H1 (cell line): ENCODE measurements around the gene ZNF511. TPM values are rescaled to one million over a fixed set of nuclear protein-coding genes. Genes with fewer than 3 reads are reported as not detected.

Source experiments
- CTCF ChIA-PET: fragments of 300-600 bp; sonication (Branson Sonifier 250); formaldehyde crosslinking; loops from one replicate; lab custom pipeline; 2021; ENCODE audit not compliant: partially characterized antibody; lab: Charles Lee
- POLR2A ChIA-PET: fragments of 300-600 bp; sonication (Branson Sonifier 250); formaldehyde crosslinking; loops from one replicate; lab custom pipeline; 2021; ENCODE audit warnings: inconsistent platforms; ENCODE audit not compliant: partially characterized antibody; lab: Charles Lee
- DNase-seq, 2 experiments: peaks; one replicate each; pipeline versions ENCODE4 v3.0.0 to v3.0.0-alpha.2; 2010 to 2022; ENCODE audit warnings: low spot score in 2 of 2, low read depth in 1 of 2, mixed read lengths in 1 of 2
- FAIRE-seq: peaks from 2 replicates; lab custom pipeline; 2011; peaks lifted over from hg19 to GRCh38; lab: Jason Lieb, UNC
- H2AFZ ChIP-seq: 2 replicates; pipeline ENCODE4 v1.8.1; 2012; ENCODE audit warnings: low read length, inconsistent platforms
- H2AK5ac ChIP-seq: 2 replicates; pipeline ENCODE4 v1.6.1; 2013; ENCODE audit warnings: low read depth, low read length
- H2BK120ac ChIP-seq: replicated peaks from 2 replicates; pipeline ENCODE3; 2013; ENCODE audit warnings: low read depth, low read length, inconsistent platforms
- H2BK12ac ChIP-seq: 2 replicates; pipeline ENCODE4 v1.6.1; 2013; ENCODE audit warnings: low read depth, low read length
- H2BK15ac ChIP-seq: 2 replicates; pipeline ENCODE4 v1.6.1; 2013; ENCODE audit warnings: low read length
- H2BK20ac ChIP-seq: 2 replicates; pipeline ENCODE4 v1.6.1; 2013; ENCODE audit warnings: low read length
- H2BK5ac ChIP-seq: 2 replicates; pipeline ENCODE4 v1.6.1; 2013; ENCODE audit warnings: low read depth, low read length
- H3K14ac ChIP-seq: 2 replicates; pipeline ENCODE4 v1.6.1; 2013; ENCODE audit warnings: inconsistent platforms; ENCODE audit not compliant: insufficient read length
- H3K18ac ChIP-seq: 2 replicates; pipeline ENCODE4 v1.6.1; 2013; ENCODE audit warnings: low read length; ENCODE audit errors: extremely low read depth
- H3K23ac ChIP-seq: 2 replicates; pipeline ENCODE4 v1.6.1; 2013; ENCODE audit warnings: inconsistent platforms; ENCODE audit not compliant: insufficient read length
- H3K23me2 ChIP-seq: 2 replicates; pipeline ENCODE4 v1.6.1; 2013; ENCODE audit warnings: low read depth, low read length
- H3K27ac ChIP-seq: 2 replicates; pipeline ENCODE4 v1.6.1; 2011; ENCODE audit warnings: low read depth, low read length, inconsistent platforms
- H3K27me3 ChIP-seq, 4 experiments: replicated peaks in 1 of 4; 1 replicate in 1 of 4; 2 replicates in 3 of 4; pipeline versions ENCODE4 v1.6.1 to v1.8.1; 2011 to 2013; ENCODE audit warnings: low read length in 3 of 4, mild to moderate bottlenecking in 3 of 4, inconsistent platforms in 2 of 4, mixed read lengths in 2 of 4, moderate library complexity in 1 of 4; ENCODE audit not compliant: control insufficient read depth in 3 of 4, insufficient read depth in 3 of 4; ENCODE audit errors: extremely low read depth in 1 of 4
- H3K36me3 ChIP-seq, 4 experiments: 2 replicates each; pipeline versions ENCODE4 v1.6.1 to v1.8.1; 2011 to 2013; ENCODE audit warnings: mild to moderate bottlenecking in 4 of 4, low read length in 3 of 4, moderate library complexity in 2 of 4, control low read depth in 1 of 4, inconsistent platforms in 1 of 4; ENCODE audit not compliant: insufficient read depth in 4 of 4, control insufficient read depth in 2 of 4
- H3K4ac ChIP-seq: replicated peaks from 2 replicates; pipeline ENCODE3; 2013; ENCODE audit warnings: low read length, low read depth, mixed read lengths, inconsistent platforms; ENCODE audit not compliant: insufficient read length
- H3K4me1 ChIP-seq, 4 experiments: replicated peaks in 1 of 4; 1 replicate in 1 of 4; 2 replicates in 3 of 4; pipeline versions ENCODE4 v1.6.1 to v1.8.1; 2011 to 2013; ENCODE audit warnings: low read length in 3 of 4, inconsistent platforms in 2 of 4, mixed read lengths in 1 of 4; ENCODE audit not compliant: insufficient read depth in 4 of 4, control insufficient read depth in 3 of 4
- H3K4me2 ChIP-seq, 2 experiments: 2 replicates each; pipeline versions ENCODE4 v1.6.1 to v1.8.1; 2011 to 2013; ENCODE audit warnings: low read depth in 2 of 2, low read length in 2 of 2, control low read depth in 1 of 2, inconsistent platforms in 1 of 2, mild to moderate bottlenecking in 1 of 2; ENCODE audit not compliant: insufficient read depth in 1 of 2
- H3K4me3 ChIP-seq, 4 experiments: fragments of 200-600, 300-600 bp in 1 of 4; sonication (generic), shearing (Covaris generic), sonication (Bioruptor Twin) in 1 of 4; 2 replicates each; pipeline versions ENCODE4 v1.5.1 to v1.8.1; 2011 to 2016; ENCODE audit warnings: low read length in 4 of 4, low read depth in 3 of 4, control low read depth in 2 of 4, inconsistent platforms in 2 of 4, mild to moderate bottlenecking in 2 of 4, mixed read lengths in 1 of 4, moderate library complexity in 1 of 4; ENCODE audit not compliant: insufficient read depth in 2 of 4; ENCODE audit errors: extremely low read depth in 1 of 4
- H3K56ac ChIP-seq: replicated peaks from 2 replicates; pipeline ENCODE3; 2013; ENCODE audit warnings: low read depth, mild to moderate bottlenecking, mixed read lengths, low read length, inconsistent platforms; ENCODE audit not compliant: insufficient read length
- H3K79me1 ChIP-seq: 2 replicates; pipeline ENCODE4 v1.6.1; 2013; ENCODE audit warnings: low read depth, low read length, control low read depth
- H3K79me2 ChIP-seq, 2 experiments: 2 replicates each; pipeline versions ENCODE4 v1.6.1 to v1.8.1; 2012 to 2013; ENCODE audit warnings: low read length in 2 of 2, mild to moderate bottlenecking in 2 of 2, inconsistent platforms in 1 of 2; ENCODE audit not compliant: insufficient read depth in 2 of 2, control insufficient read depth in 1 of 2
- H3K9ac ChIP-seq, 4 experiments: replicated peaks in 1 of 4; 1 replicate in 1 of 4; 2 replicates in 3 of 4; pipeline versions ENCODE4 v1.6.1 to v1.8.1; 2011 to 2013; ENCODE audit warnings: low read depth in 3 of 4, low read length in 3 of 4, control low read depth in 2 of 4, mild to moderate bottlenecking in 2 of 4, moderate library complexity in 2 of 4, inconsistent platforms in 1 of 4; ENCODE audit errors: extremely low read depth in 1 of 4
- H3K9me3 ChIP-seq, 2 experiments: 2 replicates each; pipeline versions ENCODE4 v1.6.1 to v1.8.1; 2012 to 2013; ENCODE audit warnings: mild to moderate bottlenecking in 2 of 2, moderate library complexity in 2 of 2, control low read depth in 1 of 2, inconsistent platforms in 1 of 2, low read depth in 1 of 2, low read length in 1 of 2, mixed read lengths in 1 of 2; ENCODE audit not compliant: insufficient read depth in 2 of 2
- H4K20me1 ChIP-seq, 2 experiments: replicated peaks in 1 of 2; 2 replicates each; pipeline versions ENCODE3 to v1.8.1; 2011 to 2013; ENCODE audit warnings: inconsistent platforms in 2 of 2, low read length in 2 of 2, mild to moderate bottlenecking in 1 of 2; ENCODE audit not compliant: insufficient read depth in 2 of 2, control insufficient read depth in 1 of 2
- H4K5ac ChIP-seq: 2 replicates; pipeline ENCODE4 v1.6.1; 2013; ENCODE audit warnings: low read length, low read depth, mixed read lengths, inconsistent platforms; ENCODE audit not compliant: insufficient read length
- H4K8ac ChIP-seq: 2 replicates; pipeline ENCODE4 v1.8.0; 2013; ENCODE audit warnings: mild to moderate bottlenecking, moderate library complexity, low read length, inconsistent platforms; ENCODE audit not compliant: insufficient read depth; ENCODE audit errors: extremely low read depth
- H4K91ac ChIP-seq: replicated peaks from 2 replicates; pipeline ENCODE3; 2013; ENCODE audit warnings: low read length, mixed read lengths, inconsistent platforms; ENCODE audit not compliant: insufficient read length
- CTBP2 ChIP-seq: IDR thresholded peaks from 2 replicates; pipeline ENCODE4 v1.7.0; 2011; ENCODE audit warnings: borderline replicate concordance, mild to moderate bottlenecking, moderate library complexity, mixed read lengths, low read length; ENCODE audit not compliant: insufficient read depth, insufficient read length
- EZH2 ChIP-seq: fragments of 200-600 bp; sonication (generic); IDR thresholded peaks from 2 replicates; pipeline ENCODE4 v1.7.1; 2012; ENCODE audit warnings: low read depth, mild to moderate bottlenecking, moderate library complexity, low read length, inconsistent platforms; ENCODE audit not compliant: severe bottlenecking
- whole genome bisulfite sequencing, 2 experiments: shearing (Covaris generic) in 1 of 2; methylation state at CpG; one replicate each; pipeline versions ENCODE4 v1.1.6 to v1.1.7; 2013 to 2015; ENCODE audit warnings: low lambda C conversion rate in 2 of 2, mixed read lengths in 2 of 2, inconsistent platforms in 1 of 2, low coverage in 1 of 2, missing lambda C conversion rate in 1 of 2; ENCODE audit not compliant: insufficient replicate concordance in 2 of 2, insufficient coverage in 1 of 2, insufficient read length in 1 of 2; ENCODE audit errors: extremely low coverage in 1 of 2, missing lambda C conversion rate in 1 of 2; 5-methylcytosine and 5-hydroxymethylcytosine counted together
- polyA plus RNA-seq, 7 experiments: library from polyadenylated mRNA; depleted of rRNA in 3 of 7; stranded (reverse) in 5 of 7; unstranded in 2 of 7; fragments of >200 nt in 5 of 7; fragments of 200-250 nt in 2 of 7; gene quantifications; 1 replicate in 5 of 7; 2 replicates in 1 of 7; 4 replicates in 1 of 7; pipeline versions ENCODE4 v1.2.1 to v1.2.3, GENCODE V29; 2011 to 2013; ENCODE audit warnings: missing spikeins in 2 of 7, mixed read lengths in 2 of 7
- total RNA-seq: library from RNA; stranded (reverse); fragmentation: NEBNext Ultra II Directional; extraction: Animal tissue kit (Norgen Biotek cat#: 25700); gene quantifications from 2 replicates; pipeline ENCODE4 v1.2.1, GENCODE V29; 2021

Gene ZNF511
- total and polyA plus RNA-seq, 2 of the 8 experiments (the other 6 are each of a cell fraction or from before 2014, with no cell fraction given): 55.4 to 71.7 TPM

DNA sequence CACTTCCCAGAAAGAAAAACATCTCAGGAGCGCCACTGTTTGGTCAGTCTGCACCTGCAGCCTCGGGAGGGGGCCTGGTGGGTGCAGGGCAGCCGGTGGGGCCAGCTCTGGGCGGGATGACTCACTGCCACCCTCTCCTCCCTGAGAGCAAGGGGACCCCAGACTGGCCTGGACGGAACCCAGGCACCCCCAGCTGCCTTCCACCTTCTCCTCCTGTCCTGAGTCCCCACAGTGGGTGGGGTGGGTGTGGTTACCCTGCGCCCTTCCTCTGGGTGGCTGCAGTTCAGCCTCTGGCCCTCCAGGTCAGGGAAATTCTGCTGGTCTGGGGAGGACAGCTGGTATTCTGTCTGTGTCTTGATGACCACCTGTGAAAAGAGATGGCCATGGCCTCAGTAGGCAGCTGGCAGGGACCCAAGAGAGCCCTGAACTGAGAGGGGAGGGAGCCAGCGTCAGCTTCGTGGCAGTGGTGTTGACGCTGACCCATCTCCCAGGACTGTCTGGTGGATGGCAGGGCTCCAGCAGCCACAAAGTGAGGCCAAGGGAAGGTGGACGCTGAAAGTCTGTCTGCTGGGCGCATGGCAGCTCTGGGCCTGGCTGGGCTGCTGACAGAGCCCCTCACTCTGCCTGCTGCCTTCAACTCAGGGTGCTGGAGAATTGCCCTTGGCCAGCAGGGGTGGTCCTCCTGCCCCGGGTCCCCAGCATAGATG, 19.1 kb downstream of the ZNF511 start:
- ChIA-PET CTCF (interaction anchor here (0.5 to 5.3 kb wide), 9 partner anchors 9 to 195 kb away, joined by 3 to 57 read pairs (median 15); partner anchors contain the start of gene CALY), POLR2A (interaction anchor here (1.0 to 4.3 kb wide), 5 partner anchors 14 to 33 kb away, joined by 3 to 24 read pairs (median 8); partner anchors contain the start of genes FUOM and PRAP1)
- Histone ChIP-seq H3K79me1 (no peaks in the 10 kb centered on the region), H3K36me3 (no peaks in the 10 kb centered on the region), H2BK15ac (0 out of 2 replicates have a peak overlapping the region, but pooled peaks have one; percentile 92), H3K27me3 (peaks cover 17 to 67% (median 55%) of the 10 kb centered on the region in 4 experiments), H2BK5ac (peak overlapping the region; percentile 27; the same call in 1 of the 2 replicates), H3K18ac (no peak overlapping the region), H3K9ac (no peak overlapping the region), H4K8ac (no peak overlapping the region; the same call in 1 of the 2 replicates), H3K4ac (no peak overlapping the region), H2BK120ac (no peak overlapping the region), H2AFZ (no peak overlapping the region), H3K23ac (no peak overlapping the region), H3K9me3 (peaks cover 0 to 2% of the 10 kb centered on the region in 2 experiments; a peak in 1 of 4 replicates), H4K5ac (no peak overlapping the region), H2BK20ac (0 out of 2 replicates have a peak overlapping the region, but pooled peaks have one; percentile 48), H2BK12ac (peak overlapping the region; percentile 94; the same call in 1 of the 2 replicates), H4K91ac (no peak overlapping the region), H3K79me2 (no peaks in the 10 kb centered on the region), H2AK5ac (no peak overlapping the region), H4K20me1 (peaks cover 0 to 2% of the 10 kb centered on the region in 2 experiments), H3K56ac (no peak overlapping the region), H3K27ac (no peak overlapping the region), H3K14ac (no peak overlapping the region), H3K4me3 (no peak overlapping the region), H3K4me1 (peaks cover 0 to 27% (median 6%) of the 10 kb centered on the region in 4 experiments; a peak in 6 of 7 replicates), H3K4me2 (no peak overlapping the region), H3K23me2 (peaks cover 6% of the 10 kb centered on the region; the same call in 1 of the 2 replicates)
- DNase-seq (no peak), FAIRE-seq (no peak)
- 78% methylated on average over 12 of the region's 12 CpGs; no CpG with 5 or more reads in 1 of the 2 experiments for WGBS, 2 experiments
- TF ChIP-seq EZH2: peak; percentile 28
- no peak for TF ChIP-seq CTBP2
